ENCODE data around the gene FNDC10.

- peak; percentile 67 to 87 (median 74) for TF ChIP-seq POLR2A (IDR thresholded peaks at IDR 0.05)
- TF ChIP-seq CTCF (IDR thresholded peaks at IDR 0.05) = peak in 1 of 7 experiments; percentile 6
These were observed 15.5 kb upstream of the FNDC10 start, which contains the start of gene MIB2 for GRCh38 chr1:1615256-1616044.
